MCF 10A (cell line): Measurements from ENCODE around the gene ATG4D. TPM values are rescaled to one million over a fixed set of nuclear protein-coding genes. Genes with fewer than 3 reads are reported as not detected.

Experiments
- BruUV-seq: library from RNA; stranded (reverse); fragments of 400-500 nt; replicated peaks from 2 replicates; lab custom pipeline; 2021; lab: Mats Ljungman, UMichigan
- CTCF ChIA-PET: fragments of 300-600 bp; sonication (Branson Sonifier 250); formaldehyde crosslinking; extraction: SDS; loops from one replicate; lab custom pipeline; 2021; ENCODE audit warnings: antibody characterized with exemption, inconsistent platforms; lab: Yijun Ruan, JAX
- POLR2A ChIA-PET: fragments of 300-600, 350-650 bp; sonication (Branson Sonifier 250); formaldehyde crosslinking; extraction: SDS; loops from one replicate; lab custom pipeline; 2020; ENCODE audit warnings: antibody characterized with exemption, inconsistent platforms; lab: Yijun Ruan, JAX
- DNase-seq: peaks from one replicate; pipeline ENCODE4 v3.0.0-alpha.2; 2018; ENCODE audit not compliant: unreplicated experiment
- H3K27ac Mint-ChIP-seq: one replicate; pipeline ENCODE4 v1.8.0; 2022; ENCODE audit warnings: mild to moderate bottlenecking, low read depth, mixed read lengths; ENCODE audit not compliant: unreplicated experiment
- H3K27me3 Mint-ChIP-seq: one replicate; pipeline ENCODE4 v1.8.0; 2022; ENCODE audit warnings: mixed read lengths; ENCODE audit not compliant: insufficient read depth, unreplicated experiment
- H3K36me3 Mint-ChIP-seq: one replicate; pipeline ENCODE4 v1.8.0; 2022; ENCODE audit warnings: mild to moderate bottlenecking, moderate library complexity, mixed read lengths; ENCODE audit not compliant: insufficient read depth, unreplicated experiment
- H3K4me1 Mint-ChIP-seq: one replicate; pipeline ENCODE4 v1.8.0; 2022; ENCODE audit warnings: mixed read lengths; ENCODE audit not compliant: insufficient read depth, unreplicated experiment
- H3K4me3 Mint-ChIP-seq: one replicate; pipeline ENCODE4 v1.8.0; 2022; ENCODE audit warnings: mild to moderate bottlenecking, moderate library complexity, mixed read lengths; ENCODE audit not compliant: unreplicated experiment
- H3K9me3 Mint-ChIP-seq: one replicate; pipeline ENCODE4 v1.8.0; 2022; ENCODE audit warnings: mixed read lengths; ENCODE audit not compliant: unreplicated experiment
- intact Hi-C: fragments of 100-400 bp; cut with micrococcal nuclease; formaldehyde crosslinking; loops from 2 replicates; pipeline ENCODE4 v1.14.1; 2022
- total RNA-seq: library from RNA; stranded (reverse); gene quantifications from 2 replicates; pipeline ENCODE4 v1.2.3, GENCODE V29; 2022
- TF ChIP-seq, protein P1 (sequence below): fragments of 200-600 bp; IDR thresholded peaks from one replicate; pipeline ENCODE4 v1.8.0; 2022; ENCODE audit warnings: antibody characterized with exemption, mild to moderate bottlenecking; ENCODE audit not compliant: unreplicated experiment

ATG4D gene
- total RNA-seq, 1 experiment from 2014 or later, result 22.6 TPM

- Mint-ChIP-seq H3K4me1 (peaks cover 6% of the 10 kb centered on the region), H3K27ac (peak overlapping the region; percentile 35), H3K9me3 (no peaks in the 10 kb centered on the region), H3K4me3 (peak overlapping the region; percentile 82), H3K27me3 (no peaks in the 10 kb centered on the region), H3K36me3 (peaks cover 61% of the 10 kb centered on the region)
- DNase-seq, result no peak
- ChIA-PET POLR2A (no interaction called here), CTCF (interaction anchor here (0.6 to 1.6 kb wide), 8 partner anchors 11 to 251 kb away, joined by 3 to 7 read pairs (median 3); no protein-coding TSS in a partner anchor)
- intact Hi-C loops, result no loop called here
- TSS peak; percentile 11 for BruUV-seq
- TF ChIP-seq, protein P1, sequence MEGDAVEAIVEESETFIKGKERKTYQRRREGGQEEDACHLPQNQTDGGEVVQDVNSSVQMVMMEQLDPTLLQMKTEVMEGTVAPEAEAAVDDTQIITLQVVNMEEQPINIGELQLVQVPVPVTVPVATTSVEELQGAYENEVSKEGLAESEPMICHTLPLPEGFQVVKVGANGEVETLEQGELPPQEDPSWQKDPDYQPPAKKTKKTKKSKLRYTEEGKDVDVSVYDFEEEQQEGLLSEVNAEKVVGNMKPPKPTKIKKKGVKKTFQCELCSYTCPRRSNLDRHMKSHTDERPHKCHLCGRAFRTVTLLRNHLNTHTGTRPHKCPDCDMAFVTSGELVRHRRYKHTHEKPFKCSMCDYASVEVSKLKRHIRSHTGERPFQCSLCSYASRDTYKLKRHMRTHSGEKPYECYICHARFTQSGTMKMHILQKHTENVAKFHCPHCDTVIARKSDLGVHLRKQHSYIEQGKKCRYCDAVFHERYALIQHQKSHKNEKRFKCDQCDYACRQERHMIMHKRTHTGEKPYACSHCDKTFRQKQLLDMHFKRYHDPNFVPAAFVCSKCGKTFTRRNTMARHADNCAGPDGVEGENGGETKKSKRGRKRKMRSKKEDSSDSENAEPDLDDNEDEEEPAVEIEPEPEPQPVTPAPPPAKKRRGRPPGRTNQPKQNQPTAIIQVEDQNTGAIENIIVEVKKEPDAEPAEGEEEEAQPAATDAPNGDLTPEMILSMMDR, result no peak
Observed at GRCh38 chr19:10500247-10500592, 43.5 kb upstream of the ATG4D start.

DNA sequence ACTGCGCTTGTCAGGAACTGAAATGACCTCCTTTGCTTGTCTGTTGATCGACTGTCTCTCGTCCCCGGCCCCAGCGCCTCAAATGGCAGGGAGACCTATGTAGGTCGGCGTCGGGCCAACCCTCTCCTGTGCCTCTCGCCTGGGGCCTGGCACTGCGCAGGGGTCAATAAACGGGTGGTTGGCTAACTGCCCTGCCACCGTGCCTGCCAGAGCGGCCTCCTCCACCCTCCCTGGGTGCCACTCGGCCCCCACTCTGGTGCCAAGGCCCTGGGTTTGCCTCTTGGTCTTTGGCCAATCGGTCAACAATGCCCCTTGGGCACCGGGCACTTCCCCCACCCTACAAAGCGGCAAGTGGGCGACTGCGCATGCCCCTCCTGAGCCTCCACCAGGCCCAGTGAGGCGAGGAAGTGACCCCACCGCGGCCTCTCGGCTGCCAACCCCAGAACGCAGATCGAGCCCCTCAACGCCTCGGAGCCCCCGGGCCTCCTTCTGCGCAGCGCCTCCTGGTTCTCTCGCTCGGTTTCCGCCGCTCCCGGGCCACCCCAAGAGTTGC, 41.7 kb upstream of the ATG4D start:
- Mint-ChIP-seq H3K27me3 (no peaks in the 10 kb centered on the region), H3K9me3 (no peaks in the 10 kb centered on the region), H3K27ac (peak overlapping the region; percentile 71), H3K4me1 (peaks cover 6% of the 10 kb centered on the region), H3K4me3 (peak overlapping the region; percentile 82), H3K36me3 (peaks cover 43% of the 10 kb centered on the region)
- TF ChIP-seq, protein P1, result no peak
- peak; percentile 69 for DNase-seq
- POLR2A ChIA-PET, result interaction anchor here (0.8 kb wide), 1 partner anchor 33 kb away, joined by 3 read pairs; no protein-coding TSS in a partner anchor
- CTCF ChIA-PET, result interaction anchor here (0.6 kb wide), 1 partner anchor 1955 kb away, joined by 3 read pairs; no protein-coding TSS in a partner anchor
- intact Hi-C loops, result no loop called here
- BruUV-seq, result TSS peak; percentile 32

DNA sequence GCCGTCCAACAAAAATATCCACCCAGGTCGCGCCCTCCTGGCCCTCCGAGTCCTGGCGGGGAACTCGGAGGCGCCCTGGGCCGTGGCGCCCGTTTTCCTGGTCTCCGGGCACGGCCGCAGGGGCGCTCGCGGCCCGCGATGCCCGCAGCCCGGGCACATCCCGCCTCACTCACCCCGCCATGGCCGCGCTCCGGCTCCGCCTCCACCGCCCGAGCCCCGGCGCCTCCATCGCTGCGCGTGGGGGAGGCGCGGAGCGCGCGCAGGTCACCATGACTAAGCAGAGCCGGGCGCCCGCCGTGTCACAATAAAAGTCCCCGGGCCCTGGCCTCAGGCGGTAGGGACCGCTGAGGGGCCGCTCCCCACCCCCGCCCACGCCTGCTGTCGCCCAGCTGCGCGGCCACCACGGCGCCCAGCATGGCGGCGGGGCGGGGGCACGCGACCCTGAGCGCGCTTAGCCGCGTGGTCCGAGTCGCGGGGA, 41.1 kb upstream of the ATG4D start:
- Mint-ChIP-seq H3K36me3 (peaks cover 38% of the 10 kb centered on the region), H3K4me3 (peak overlapping the region; percentile 82), H3K9me3 (no peaks in the 10 kb centered on the region), H3K27ac (peak overlapping the region; percentile 71), H3K27me3 (no peaks in the 10 kb centered on the region), H3K4me1 (peaks cover 6% of the 10 kb centered on the region)
- POLR2A ChIA-PET, result no interaction called here
- TF ChIP-seq, protein P1, result no peak
- BruUV-seq, result no TSS peak
- CTCF ChIA-PET, result interaction anchor here (0.7 kb wide), 1 partner anchor 1190 kb away, joined by 3 read pairs; no protein-coding TSS in a partner anchor
- intact Hi-C loops, result no loop called here
- peak; percentile 85 for DNase-seq

DNA sequence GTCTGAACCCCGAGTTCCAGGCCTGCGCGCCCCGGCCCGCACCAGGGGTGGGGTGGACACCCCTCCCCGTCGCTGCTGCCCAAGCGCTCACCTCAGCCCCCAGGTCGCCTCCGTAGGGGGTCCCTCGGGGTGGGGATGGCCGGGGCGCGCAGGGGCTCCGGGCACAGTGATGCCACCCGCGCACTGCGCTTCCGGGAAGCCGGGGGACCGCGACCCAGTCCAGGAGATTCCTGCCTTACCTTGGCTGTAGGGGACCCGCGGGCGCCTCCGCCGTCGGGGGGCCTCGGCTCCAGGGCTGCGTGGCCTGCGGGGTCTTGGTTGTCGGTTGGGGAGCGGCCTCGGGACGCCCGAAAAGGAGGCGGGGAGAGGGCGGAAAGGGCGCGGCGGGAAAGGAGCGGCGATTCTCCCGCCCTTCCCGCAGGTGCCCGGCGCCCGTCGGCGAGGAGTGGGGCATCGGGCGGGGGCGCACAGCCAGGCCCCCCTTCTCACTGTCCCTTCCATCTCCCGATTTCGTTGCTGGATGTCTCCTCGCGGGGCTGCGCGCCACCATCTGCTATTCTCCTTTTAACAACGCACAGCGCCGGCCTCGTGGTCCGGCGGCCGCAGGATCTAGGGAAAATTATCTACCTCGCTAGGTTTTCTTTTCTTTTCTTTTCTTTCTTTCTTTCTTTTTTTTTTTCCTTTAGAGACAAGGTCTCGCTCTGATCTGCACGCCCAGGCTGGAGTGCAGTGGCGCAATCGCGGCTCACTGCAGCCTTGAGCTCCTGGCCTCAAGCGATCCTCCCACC, 40.5 kb upstream of the ATG4D start, which contains the start of gene KEAP1:
TSS of gene KEAP1 (minus strand) at position 355 of the 788 bp plus-strand sequence. CDS start 3,323 bp downstream, outside the sequence.
- intact Hi-C loops, result no loop called here
- BruUV-seq, result no TSS peak
- H3K4me1 Mint-ChIP-seq, result peaks cover 6% of the 10 kb centered on the region
- H3K27me3 Mint-ChIP-seq, result no peaks in the 10 kb centered on the region
- H3K27ac Mint-ChIP-seq, result peak within 1 kb of the TSS; percentile 73
- POLR2A ChIA-PET, result interaction anchor here (0.6 kb wide), 1 partner anchor 49 kb away, joined by 3 read pairs; no protein-coding TSS in a partner anchor
- DNase-seq, result peak; percentile 29
- CTCF ChIA-PET, result interaction anchor here (0.7 to 0.8 kb wide), 3 partner anchors 20 to 1190 kb away, joined by 3 to 5 read pairs (median 3); no protein-coding TSS in a partner anchor
- H3K4me3 Mint-ChIP-seq, result peak within 1 kb of the TSS; percentile 82
- H3K9me3 Mint-ChIP-seq, result no peaks in the 10 kb centered on the region
- TF ChIP-seq, protein P1, result no peak
- peaks cover 32% of the 10 kb centered on the region for H3K36me3 Mint-ChIP-seq
